CD4-positive, alpha-beta T cell (primary cell): ENCODE measurements around the gene RBPJL. TPM values are rescaled to one million over a fixed set of nuclear protein-coding genes. Genes with fewer than 3 reads are reported as not detected.

Experiments
- ATAC-seq: fragments of 200-7000 bp; cut with Tn5 transposase; one replicate; pipeline ENCODE4 v1.10.0; 2022; ENCODE audit warnings: mild to moderate bottlenecking; ENCODE audit not compliant: poor library complexity
- CTCF ChIA-PET: fragments of 350-600 bp; sonication (Branson Sonifier 250); formaldehyde crosslinking; loops from one replicate; lab custom pipeline; 2021; ENCODE audit warnings: antibody characterized with exemption, inconsistent platforms; lab: Charles Lee
- POLR2A ChIA-PET: fragments of 350-600 bp; sonication (Branson Sonifier 250); formaldehyde crosslinking; loops from one replicate; lab custom pipeline; 2021; ENCODE audit warnings: antibody characterized with exemption, inconsistent platforms; lab: Charles Lee
- DNase-seq, 14 experiments: peaks; one replicate each; pipeline ENCODE4 v3.0.0-alpha.2; 2013 to 2020; ENCODE audit warnings: mixed read lengths in 2 of 14
- H3K27ac ChIP-seq, 2 donors: one replicate each; pipeline versions ENCODE4 v1.5.1 to v1.7.0; 2013; ENCODE audit warnings: low read length in 2 of 2, low read depth in 1 of 2, mild to moderate bottlenecking in 1 of 2
- H3K27me3 ChIP-seq, 2 experiments: 1 replicate in 1 of 2; 2 replicates in 1 of 2; pipeline versions ENCODE4 v1.6.1 to v1.7.0; 2013; ENCODE audit warnings: low read length in 2 of 2, control low read depth in 1 of 2, mild to moderate bottlenecking in 1 of 2, moderate library complexity in 1 of 2; ENCODE audit not compliant: insufficient read depth in 2 of 2, control insufficient read depth in 1 of 2
- H3K36me3 ChIP-seq: one replicate; pipeline ENCODE4 v1.6.1; 2013; ENCODE audit warnings: low read length, control low read depth; ENCODE audit not compliant: insufficient read depth
- H3K4me1 ChIP-seq: one replicate; pipeline ENCODE4 v1.6.1; 2013; ENCODE audit warnings: low read length, control low read depth; ENCODE audit not compliant: insufficient read depth
- H3K4me3 ChIP-seq: one replicate; pipeline ENCODE4 v1.5.1; 2013; ENCODE audit warnings: mild to moderate bottlenecking, low read length, moderate library complexity
- H3K9me3 ChIP-seq, 2 experiments: 1 replicate in 1 of 2; 2 replicates in 1 of 2; pipeline versions ENCODE4 v1.6.1 to v1.7.0; 2013; ENCODE audit warnings: low read length in 2 of 2, mild to moderate bottlenecking in 2 of 2, control low read depth in 1 of 2, moderate library complexity in 1 of 2; ENCODE audit not compliant: control insufficient read depth in 1 of 2, insufficient read depth in 1 of 2
- H3K27ac Mint-ChIP-seq: one replicate; pipeline ENCODE4 v1.8.0; 2020; ENCODE audit warnings: mixed read lengths
- H3K27me3 Mint-ChIP-seq: one replicate; pipeline ENCODE4 v1.8.0; 2021; ENCODE audit warnings: mixed read lengths
- H3K36me3 Mint-ChIP-seq: one replicate; pipeline ENCODE4 v1.8.0; 2021; ENCODE audit warnings: low read depth, mixed read lengths
- H3K4me1 Mint-ChIP-seq: one replicate; pipeline ENCODE4 v1.8.0; 2021; ENCODE audit warnings: low read depth, mixed read lengths
- H3K4me3 Mint-ChIP-seq: one replicate; pipeline ENCODE4 v1.8.0; 2020; ENCODE audit warnings: mild to moderate bottlenecking, mixed read lengths
- H3K9me3 Mint-ChIP-seq: one replicate; pipeline ENCODE4 v1.8.0; 2020; ENCODE audit warnings: mixed read lengths
- CTCF ChIP-seq: fragments of 200-600 bp; IDR thresholded peaks from one replicate; pipeline ENCODE4 v1.8.0; 2022; ENCODE audit warnings: antibody characterized with exemption, mild to moderate bottlenecking
- intact Hi-C, 2 experiments: fragments of 100-400 bp; cut with DNase I in 1 of 2; cut with micrococcal nuclease in 1 of 2; formaldehyde crosslinking; loops; one replicate each; pipeline versions ENCODE4 v1.15.1 to v1.9.0; 2023 to 2025; cut with DNase I, micrococcal nuclease
- total RNA-seq, 174 experiments: library from RNA in 2 of 174; stranded (reverse) in 2 of 174; gene quantifications; one replicate each; pipeline ENCODE4 v1.2.3 and lab custom pipeline; 2021 to 2026

The RBPJL gene
- total RNA-seq, 2 experiments from 2014 or later: not detected

- H3K4me1 ChIP-seq: peaks cover 31% of the 10 kb centered on the region
- H3K27ac ChIP-seq: no peak overlapping the region
- Mint-ChIP-seq H3K27me3 (peaks cover 39% of the 10 kb centered on the region), H3K9me3 (no peaks in the 10 kb centered on the region), H3K27ac (no peak overlapping the region), H3K4me3 (no peak overlapping the region), H3K36me3 (no peaks in the 10 kb centered on the region), H3K4me1 (peaks cover 21% of the 10 kb centered on the region)
- intact Hi-C loops: no loop called here
- no peak for ATAC-seq
- ChIA-PET POLR2A (interaction anchor here (0.9 kb wide), 1 partner anchor 453 kb away, joined by 3 read pairs; no protein-coding TSS in a partner anchor), CTCF (interaction anchor here (2.1 kb wide), 1 partner anchor 24 kb away, joined by 9 read pairs; no protein-coding TSS in a partner anchor)
- no peaks in the 10 kb centered on the region for H3K36me3 ChIP-seq
- no peak for DNase-seq
- TF ChIP-seq CTCF: no peak
- H3K27me3 ChIP-seq: peaks cover 11 to 17% of the 10 kb centered on the region in 2 experiments
- H3K9me3 ChIP-seq: peaks cover 0 to 6% of the 10 kb centered on the region in 2 experiments
- no peak overlapping the region for H3K4me3 ChIP-seq
Measured at GRCh38 chr20:45317826-45318225, 11.2 kb downstream of the RBPJL start.

DNA sequence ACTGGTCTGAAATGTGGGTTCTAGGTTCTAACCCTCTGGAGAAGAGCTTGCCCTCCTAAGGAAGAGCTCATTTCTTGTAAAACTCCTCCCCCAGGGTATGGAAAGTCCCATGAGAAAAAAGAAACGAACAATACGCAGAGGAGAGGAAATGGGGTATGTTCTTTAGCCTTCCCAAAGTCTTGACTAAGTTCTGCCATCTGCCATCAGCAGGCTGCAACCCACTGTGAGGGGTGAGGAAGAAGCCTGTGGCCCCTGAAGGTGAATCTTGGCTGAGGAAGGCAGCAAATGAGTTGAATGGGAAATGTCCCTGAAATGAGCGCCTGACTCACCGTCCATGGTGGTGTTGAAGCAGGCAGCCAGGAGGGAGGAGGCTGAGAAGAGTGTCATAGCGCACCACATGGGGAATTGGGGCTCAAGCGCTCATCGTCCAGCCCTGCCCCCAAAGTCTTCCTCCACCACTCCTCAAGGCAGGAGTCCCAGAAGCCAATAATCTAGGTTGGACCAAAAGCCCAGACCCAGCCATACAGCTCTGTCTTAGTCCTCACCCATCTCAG is 11.8 kb downstream of the RBPJL start:
- intact Hi-C loops: no loop called here
- no peak overlapping the region for H3K27ac ChIP-seq
- TF ChIP-seq CTCF: no peak
- no peaks in the 10 kb centered on the region for H3K36me3 ChIP-seq
- H3K27me3 ChIP-seq: peaks cover 6 to 12% of the 10 kb centered on the region in 2 experiments
- no peaks in the 10 kb centered on the region for H3K36me3 Mint-ChIP-seq
- H3K9me3 ChIP-seq: peaks cover 0 to 6% of the 10 kb centered on the region in 2 experiments
- POLR2A ChIA-PET: interaction anchor here (0.9 to 1.9 kb wide), 3 partner anchors 44 to 453 kb away, joined by 3 to 4 read pairs (median 3); partner anchors contain the start of gene SYS1
- no peak overlapping the region for H3K27ac Mint-ChIP-seq
- peaks cover 36% of the 10 kb centered on the region for H3K27me3 Mint-ChIP-seq
- peaks cover 21% of the 10 kb centered on the region for H3K4me1 Mint-ChIP-seq
- no peak overlapping the region for H3K4me3 Mint-ChIP-seq
- peaks cover 31% of the 10 kb centered on the region for H3K4me1 ChIP-seq
- no peaks in the 10 kb centered on the region for H3K9me3 Mint-ChIP-seq
- ATAC-seq (no peak), DNase-seq (no peak)
- no peak overlapping the region for H3K4me3 ChIP-seq
- CTCF ChIA-PET: interaction anchor here (0.8 to 4.2 kb wide), 8 partner anchors 12 to 453 kb away, joined by 3 to 31 read pairs (median 5); partner anchors contain the start of genes RBPJL, SDC4 and SYS1

DNA sequence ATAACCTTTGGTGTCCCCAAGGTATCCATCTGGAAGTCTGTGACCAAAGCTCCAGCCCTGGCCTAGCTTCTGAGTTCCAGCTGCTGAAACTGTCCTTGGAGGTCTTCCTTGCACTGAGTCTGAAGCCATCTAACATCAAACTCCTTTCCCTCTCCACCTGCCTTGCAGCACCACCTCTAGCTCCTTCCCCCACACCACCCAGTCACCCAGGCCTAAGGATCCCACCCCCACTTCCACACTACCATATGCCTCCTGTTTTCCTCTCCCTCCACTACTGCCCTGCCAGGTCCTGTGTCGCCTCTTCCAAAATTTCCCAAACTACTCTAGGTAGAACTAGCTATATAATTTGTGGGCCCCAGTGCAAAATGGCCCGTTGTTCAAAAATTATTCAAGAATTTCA is 12.3 kb downstream of the RBPJL start:
- Histone ChIP-seq H3K27me3 (peaks cover 5 to 7% of the 10 kb centered on the region in 2 experiments), H3K9me3 (peaks cover 0 to 6% of the 10 kb centered on the region in 2 experiments), H3K4me3 (no peak overlapping the region), H3K27ac (no peak overlapping the region), H3K36me3 (no peaks in the 10 kb centered on the region), H3K4me1 (peaks cover 31% of the 10 kb centered on the region)
- no peak for DNase-seq
- intact Hi-C loops: loop anchor here (1.0 kb wide), 3 partner anchors 118 to 452 kb away; no protein-coding TSS in a partner anchor
- ChIA-PET CTCF (interaction anchor here (0.8 to 4.2 kb wide), 8 partner anchors 12 to 452 kb away, joined by 3 to 31 read pairs (median 5); partner anchors contain the start of genes RBPJL, SDC4 and SYS1), POLR2A (interaction anchor here (0.5 to 1.9 kb wide), 3 partner anchors 44 to 134 kb away, joined by 3 to 4 read pairs (median 4); partner anchors contain the start of gene SYS1)
- Mint-ChIP-seq H3K36me3 (no peaks in the 10 kb centered on the region), H3K4me3 (no peak overlapping the region), H3K9me3 (no peaks in the 10 kb centered on the region), H3K4me1 (peaks cover 21% of the 10 kb centered on the region), H3K27me3 (peaks cover 31% of the 10 kb centered on the region), H3K27ac (no peak overlapping the region)
- TF ChIP-seq CTCF: no peak
- no peak for ATAC-seq
